Measurements from ENCODE around the gene FMN1. TPM values are rescaled to one million over a fixed set of nuclear protein-coding genes. Genes with fewer than 3 reads are reported as not detected.

Gene FMN1
- total and polyA plus RNA-seq, 2 of the 13 experiments (the other 11 are each of a cell fraction or from before 2014, with no cell fraction given) = 0.20 to 0.60 TPM

DNA sequence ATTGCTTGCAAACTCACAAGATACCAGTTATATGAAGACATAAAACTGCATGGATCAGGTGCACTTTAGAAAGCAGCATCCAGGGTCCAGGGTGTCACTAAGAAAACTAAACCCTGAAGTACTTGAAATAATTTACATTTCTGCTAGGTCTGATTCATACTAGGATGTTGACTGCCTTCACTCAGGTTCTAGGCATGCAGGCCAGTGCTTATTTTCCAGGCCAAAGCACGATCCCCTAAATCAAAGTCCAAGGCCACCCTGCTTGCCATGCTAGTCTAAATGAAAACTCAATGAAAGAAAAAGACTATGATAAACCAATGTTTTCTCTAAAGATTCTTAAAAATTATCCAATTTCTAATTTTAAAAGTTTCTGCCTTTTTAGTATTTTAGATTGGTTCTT is 427.3 kb downstream of the FMN1 start (continued):
- TF ChIP-seq ZFP62 (CRISPR knock-in tag; IDR thresholded peaks at IDR 0.05) (no peak), HMG20A (CRISPR knock-in tag; IDR thresholded peaks at IDR 0.05; ENCODE audit: borderline replicate concordance) (0 out of 2 replicates have a peak, but pooled peaks have one; percentile 25), ZFP36L1 (CRISPR knock-in tag; IDR thresholded peaks at IDR 0.05) (no peak), EP300 (IDR thresholded peaks at IDR 0.05; ENCODE audit: low read depth in 2 of 2, low read length in 2 of 2) (peak in 1 of 2 experiments; percentile 33; a peak in 1 of 4 replicates), EP300 (CRISPR knock-in tag; IDR thresholded peaks at IDR 0.05; ENCODE audit: borderline replicate concordance) (no peak), NFRKB (IDR thresholded peaks at IDR 0.05) (no peak), ZNF615 (CRISPR knock-in tag; IDR thresholded peaks at IDR 0.05; ENCODE audit: borderline replicate concordance) (no peak), HNF4A (CRISPR knock-in tag; IDR thresholded peaks at IDR 0.05) (peak; percentile 69)
- TF ChIP-seq, protein P1, sequence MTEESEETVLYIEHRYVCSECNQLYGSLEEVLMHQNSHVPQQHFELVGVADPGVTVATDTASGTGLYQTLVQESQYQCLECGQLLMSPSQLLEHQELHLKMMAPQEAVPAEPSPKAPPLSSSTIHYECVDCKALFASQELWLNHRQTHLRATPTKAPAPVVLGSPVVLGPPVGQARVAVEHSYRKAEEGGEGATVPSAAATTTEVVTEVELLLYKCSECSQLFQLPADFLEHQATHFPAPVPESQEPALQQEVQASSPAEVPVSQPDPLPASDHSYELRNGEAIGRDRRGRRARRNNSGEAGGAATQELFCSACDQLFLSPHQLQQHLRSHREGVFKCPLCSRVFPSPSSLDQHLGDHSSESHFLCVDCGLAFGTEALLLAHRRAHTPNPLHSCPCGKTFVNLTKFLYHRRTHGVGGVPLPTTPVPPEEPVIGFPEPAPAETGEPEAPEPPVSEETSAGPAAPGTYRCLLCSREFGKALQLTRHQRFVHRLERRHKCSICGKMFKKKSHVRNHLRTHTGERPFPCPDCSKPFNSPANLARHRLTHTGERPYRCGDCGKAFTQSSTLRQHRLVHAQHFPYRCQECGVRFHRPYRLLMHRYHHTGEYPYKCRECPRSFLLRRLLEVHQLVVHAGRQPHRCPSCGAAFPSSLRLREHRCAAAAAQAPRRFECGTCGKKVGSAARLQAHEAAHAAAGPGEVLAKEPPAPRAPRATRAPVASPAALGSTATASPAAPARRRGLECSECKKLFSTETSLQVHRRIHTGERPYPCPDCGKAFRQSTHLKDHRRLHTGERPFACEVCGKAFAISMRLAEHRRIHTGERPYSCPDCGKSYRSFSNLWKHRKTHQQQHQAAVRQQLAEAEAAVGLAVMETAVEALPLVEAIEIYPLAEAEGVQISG (CRISPR knock-in tag; IDR thresholded peaks at IDR 0.05) = no peak
- TF ChIP-seq, protein P2, sequence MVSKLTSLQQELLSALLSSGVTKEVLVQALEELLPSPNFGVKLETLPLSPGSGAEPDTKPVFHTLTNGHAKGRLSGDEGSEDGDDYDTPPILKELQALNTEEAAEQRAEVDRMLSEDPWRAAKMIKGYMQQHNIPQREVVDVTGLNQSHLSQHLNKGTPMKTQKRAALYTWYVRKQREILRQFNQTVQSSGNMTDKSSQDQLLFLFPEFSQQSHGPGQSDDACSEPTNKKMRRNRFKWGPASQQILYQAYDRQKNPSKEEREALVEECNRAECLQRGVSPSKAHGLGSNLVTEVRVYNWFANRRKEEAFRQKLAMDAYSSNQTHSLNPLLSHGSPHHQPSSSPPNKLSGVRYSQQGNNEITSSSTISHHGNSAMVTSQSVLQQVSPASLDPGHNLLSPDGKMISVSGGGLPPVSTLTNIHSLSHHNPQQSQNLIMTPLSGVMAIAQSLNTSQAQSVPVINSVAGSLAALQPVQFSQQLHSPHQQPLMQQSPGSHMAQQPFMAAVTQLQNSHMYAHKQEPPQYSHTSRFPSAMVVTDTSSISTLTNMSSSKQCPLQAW (CRISPR knock-in tag; IDR thresholded peaks at IDR 0.05) = no peak

DNA sequence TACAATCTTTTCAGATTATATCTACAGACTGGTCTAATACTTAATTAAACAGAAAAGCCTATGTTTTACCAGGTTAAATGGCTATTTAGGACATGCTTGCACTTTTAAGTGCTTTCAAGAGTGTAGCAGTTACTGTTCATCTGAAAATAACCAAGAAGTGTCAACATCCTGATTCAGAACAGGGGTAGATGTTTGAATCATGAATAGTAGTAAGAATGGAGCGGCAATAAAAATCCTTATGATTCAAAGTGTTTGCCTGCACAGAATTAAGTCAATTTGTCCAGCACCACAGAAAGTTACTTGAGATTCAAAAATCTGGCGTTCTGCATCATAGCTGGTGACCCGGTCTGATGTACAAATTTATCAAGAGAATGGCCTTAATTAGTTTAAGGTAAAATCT is 428.4 kb downstream of the FMN1 start:
- in situ Hi-C loops (cut with HindIII; ENCODE audit: extremely low pct_ligation_motif_present, low pct_unique_long_range_greater_than_20kb) (no loop called here), intact Hi-C loops (cut with micrococcal nuclease; ENCODE audit: unreplicated experiment) (no loop called here)
- Histone ChIP-seq H3K27me3 (ENCODE audit: control insufficient read depth in 1 of 2, insufficient read depth in 2 of 2, low read length in 2 of 2) (no peaks in the 10 kb centered on the region), H3K27ac (ENCODE audit: extremely low read length, insufficient read depth, low read length) (no peak overlapping the region), H3K79me2 (ENCODE audit: insufficient read depth, low read length) (no peaks in the 10 kb centered on the region), H3K9ac (ENCODE audit: insufficient read depth, low read depth, low read length) (no peak overlapping the region), H2AFZ (ENCODE audit: low read length) (no peak overlapping the region), H3K4me2 (ENCODE audit: low read depth, low read length) (no peak overlapping the region), H4K20me1 (ENCODE audit: insufficient read depth, low read length) (no peaks in the 10 kb centered on the region), H3K4me3 (replicated peaks in 1 of 3; ENCODE audit: insufficient read depth in 1 of 3, low read depth in 2 of 3, low read length in 3 of 3) (no peak overlapping the region), H3K9me3 (ENCODE audit: low read length) (no peaks in the 10 kb centered on the region), H3K36me3 (replicated peaks in 1 of 2; ENCODE audit: control insufficient read depth in 1 of 2, insufficient read depth in 2 of 2, low read length in 2 of 2) (no peaks in the 10 kb centered on the region), H3K4me1 (ENCODE audit: insufficient read depth, low read length) (peaks cover 22% of the 10 kb centered on the region)
- no peak for ATAC-seq
- CTCF ChIA-PET (ENCODE audit: low intra/inter-chr PET ratio, low total read pairs) = no interaction called here
- 74% methylated on average over 3 of the region's 3 CpGs for WGBS (ENCODE audit: low lambda C conversion rate)
- no TSS peak for BruUV-seq (replicated peaks)
- FAIRE-seq = no peak
- no peak for DNase-seq (ENCODE audit: low spot score)
- POLR2A ChIA-PET = no interaction called here
- no peak for TF ChIP-seq NFKBIZ (CRISPR knock-in tag; IDR thresholded peaks at IDR 0.05)
- no peak for TF ChIP-seq RXRB (CRISPR knock-in tag; IDR thresholded peaks at IDR 0.05; ENCODE audit: borderline replicate concordance)
- no peak for TF ChIP-seq ZNF382 (CRISPR knock-in tag; IDR thresholded peaks at IDR 0.05; ENCODE audit: borderline replicate concordance)
- no peak for TF ChIP-seq HOXA3 (CRISPR knock-in tag; IDR thresholded peaks at IDR 0.05)
- TF ChIP-seq MAZ (IDR thresholded peaks at IDR 0.05; ENCODE audit: borderline replicate concordance, low read depth, low read length) = no peak
- no peak for TF ChIP-seq MAZ (CRISPR knock-in tag; IDR thresholded peaks at IDR 0.05; ENCODE audit: low read depth)
- TF ChIP-seq, protein P3, sequence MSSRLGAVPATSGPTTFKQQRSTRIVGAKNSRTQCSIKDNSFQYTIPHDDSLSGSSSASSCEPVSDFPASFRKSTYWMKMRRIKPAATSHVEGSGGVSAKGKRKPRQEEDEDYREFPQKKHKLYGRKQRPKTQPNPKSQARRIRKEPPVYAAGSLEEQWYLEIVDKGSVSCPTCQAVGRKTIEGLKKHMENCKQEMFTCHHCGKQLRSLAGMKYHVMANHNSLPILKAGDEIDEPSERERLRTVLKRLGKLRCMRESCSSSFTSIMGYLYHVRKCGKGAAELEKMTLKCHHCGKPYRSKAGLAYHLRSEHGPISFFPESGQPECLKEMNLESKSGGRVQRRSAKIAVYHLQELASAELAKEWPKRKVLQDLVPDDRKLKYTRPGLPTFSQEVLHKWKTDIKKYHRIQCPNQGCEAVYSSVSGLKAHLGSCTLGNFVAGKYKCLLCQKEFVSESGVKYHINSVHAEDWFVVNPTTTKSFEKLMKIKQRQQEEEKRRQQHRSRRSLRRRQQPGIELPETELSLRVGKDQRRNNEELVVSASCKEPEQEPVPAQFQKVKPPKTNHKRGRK (CRISPR knock-in tag; IDR thresholded peaks at IDR 0.05) = no peak
- TF ChIP-seq, protein P4, sequence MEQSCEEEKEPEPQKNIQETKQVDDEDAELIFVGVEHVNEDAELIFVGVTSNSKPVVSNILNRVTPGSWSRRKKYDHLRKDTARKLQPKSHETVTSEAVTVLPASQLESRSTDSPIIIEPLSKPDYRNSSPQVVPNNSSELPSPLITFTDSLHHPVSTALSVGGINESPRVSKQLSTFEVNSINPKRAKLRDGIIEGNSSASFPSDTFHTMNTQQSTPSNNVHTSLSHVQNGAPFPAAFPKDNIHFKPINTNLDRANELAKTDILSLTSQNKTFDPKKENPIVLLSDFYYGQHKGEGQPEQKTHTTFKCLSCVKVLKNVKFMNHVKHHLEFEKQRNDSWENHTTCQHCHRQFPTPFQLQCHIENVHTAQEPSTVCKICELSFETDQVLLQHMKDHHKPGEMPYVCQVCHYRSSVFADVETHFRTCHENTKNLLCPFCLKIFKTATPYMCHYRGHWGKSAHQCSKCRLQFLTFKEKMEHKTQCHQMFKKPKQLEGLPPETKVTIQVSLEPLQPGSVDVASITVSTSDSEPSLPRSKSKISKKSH (CRISPR knock-in tag; IDR thresholded peaks at IDR 0.05; ENCODE audit: borderline replicate concordance) = no peak

Measured in HepG2 (cell line).